ENCODE results near the gene NXPH3.
"Not testable (repeated sequence)": the region's sequence is repeated elsewhere in the genome, so short reads cannot be mapped to it uniquely, and the experiment has no call there.

The NXPH3 gene

DNA sequence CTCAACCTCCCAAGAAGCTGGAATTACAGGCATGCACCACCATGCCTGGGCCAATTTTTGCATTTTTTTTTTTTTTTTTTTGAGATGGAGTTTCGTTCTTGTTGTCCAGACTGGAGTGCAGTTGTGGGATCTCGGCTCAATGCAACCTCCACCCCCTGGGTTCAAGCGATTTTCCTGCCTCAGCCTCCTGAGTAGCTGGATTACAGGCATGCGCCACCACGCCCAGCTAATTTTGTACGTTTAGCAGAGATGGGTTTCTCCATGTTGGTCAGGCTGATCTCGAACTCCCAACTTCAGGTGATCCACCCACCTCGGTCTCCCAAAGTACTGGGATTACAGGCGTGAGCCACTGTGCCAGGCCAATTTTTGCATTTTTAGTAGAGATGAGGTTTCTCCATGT lies 24.9 kb upstream of the NXPH3 start:
- H3K27ac Mint-ChIP-seq; H3K9me3 Mint-ChIP-seq (ENCODE audit: low read depth); H3K27me3 Mint-ChIP-seq; H3K4me3 Mint-ChIP-seq; H3K36me3 Mint-ChIP-seq; H3K4me1 Mint-ChIP-seq (ENCODE audit: low read depth): not testable (repeated sequence)

DNA sequence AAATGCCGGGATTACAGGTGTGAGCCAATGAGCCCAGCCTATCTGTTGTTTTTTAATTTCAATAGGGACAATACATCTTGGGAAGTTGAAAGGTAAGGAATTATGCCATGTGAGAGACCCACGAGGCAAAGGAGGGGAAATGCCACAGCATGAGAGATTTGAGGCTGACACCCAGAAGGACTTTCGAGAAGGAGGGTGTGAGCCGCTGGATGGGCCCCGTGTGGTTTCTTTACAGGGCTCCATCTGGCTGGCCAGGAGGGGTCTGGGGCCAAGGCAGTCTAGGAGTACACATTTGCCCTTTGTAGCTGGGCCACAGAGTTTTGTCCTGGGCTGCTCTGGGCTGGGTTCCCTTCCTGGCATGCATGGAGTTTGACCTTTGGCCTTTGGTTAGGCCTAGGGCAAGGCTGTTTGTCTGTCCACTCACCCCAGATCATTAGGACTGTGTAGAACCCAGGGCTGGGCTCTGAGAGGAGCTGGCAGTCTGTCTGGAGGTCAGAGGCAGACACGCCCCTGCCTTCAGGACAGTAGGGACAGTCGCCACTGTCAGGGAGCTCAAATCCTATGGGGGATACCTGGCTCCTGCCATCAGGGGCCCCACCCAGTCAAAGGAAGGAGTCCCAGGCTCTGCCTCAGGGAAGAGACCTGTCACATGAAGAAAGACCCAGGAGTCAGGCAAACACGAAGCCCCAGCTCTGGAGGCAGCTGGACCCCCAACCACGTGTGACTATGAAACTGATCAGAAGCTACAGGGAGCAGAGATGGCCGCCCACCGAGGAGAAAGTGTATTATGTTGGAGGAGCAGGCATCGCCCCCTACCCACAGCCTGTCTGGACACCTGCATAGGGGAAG lies 24.2 kb upstream of the NXPH3 start:
- H3K4me3 Mint-ChIP-seq, result no peak overlapping the region
- H3K36me3 Mint-ChIP-seq, result no peaks in the 10 kb centered on the region
- peaks cover under 1% of the 10 kb centered on the region for H3K4me1 Mint-ChIP-seq (ENCODE audit: low read depth)
- no peaks in the 10 kb centered on the region for H3K27me3 Mint-ChIP-seq
- H3K9me3 Mint-ChIP-seq (ENCODE audit: low read depth), result no peaks in the 10 kb centered on the region
- no peak overlapping the region for H3K27ac Mint-ChIP-seq

DNA sequence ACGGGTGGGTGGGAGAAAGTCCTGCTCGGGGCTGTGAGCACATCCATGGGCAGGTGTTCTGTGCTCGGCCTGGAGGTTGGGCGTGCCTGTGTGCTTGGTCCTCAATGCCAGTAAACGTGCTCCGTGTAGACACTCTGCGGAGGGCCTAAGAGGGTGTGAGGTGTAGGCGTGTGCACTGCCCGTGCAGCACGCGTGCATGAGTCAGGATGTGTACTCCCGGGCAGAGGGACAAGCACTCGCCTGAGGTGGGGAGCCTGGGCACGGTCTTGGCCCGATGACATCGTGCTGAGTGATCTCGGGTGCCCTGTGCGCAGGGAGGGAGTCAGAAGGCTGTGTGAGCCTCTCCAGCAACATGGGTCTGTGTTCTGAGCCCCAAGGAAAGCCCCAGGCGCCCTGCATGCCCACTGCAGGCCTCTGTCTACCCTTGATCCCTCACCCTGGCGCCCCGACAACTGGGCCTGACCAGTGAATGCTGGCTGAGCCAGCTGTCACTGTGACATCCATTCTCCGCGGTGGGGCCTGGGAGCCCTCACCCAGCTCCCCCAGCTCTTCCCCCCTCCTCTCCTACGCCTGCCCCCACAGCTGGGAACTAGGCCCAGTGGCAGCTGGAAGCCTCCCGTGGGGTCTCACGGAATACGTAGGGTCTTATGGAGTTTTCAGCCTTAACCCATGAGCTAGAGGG lies 23.5 kb upstream of the NXPH3 start:
- Mint-ChIP-seq H3K27ac (no peak overlapping the region), H3K36me3 (no peaks in the 10 kb centered on the region), H3K27me3 (no peaks in the 10 kb centered on the region), H3K4me3 (no peak overlapping the region), H3K9me3 (ENCODE audit: low read depth) (no peaks in the 10 kb centered on the region), H3K4me1 (ENCODE audit: low read depth) (peaks cover 1% of the 10 kb centered on the region)

DNA sequence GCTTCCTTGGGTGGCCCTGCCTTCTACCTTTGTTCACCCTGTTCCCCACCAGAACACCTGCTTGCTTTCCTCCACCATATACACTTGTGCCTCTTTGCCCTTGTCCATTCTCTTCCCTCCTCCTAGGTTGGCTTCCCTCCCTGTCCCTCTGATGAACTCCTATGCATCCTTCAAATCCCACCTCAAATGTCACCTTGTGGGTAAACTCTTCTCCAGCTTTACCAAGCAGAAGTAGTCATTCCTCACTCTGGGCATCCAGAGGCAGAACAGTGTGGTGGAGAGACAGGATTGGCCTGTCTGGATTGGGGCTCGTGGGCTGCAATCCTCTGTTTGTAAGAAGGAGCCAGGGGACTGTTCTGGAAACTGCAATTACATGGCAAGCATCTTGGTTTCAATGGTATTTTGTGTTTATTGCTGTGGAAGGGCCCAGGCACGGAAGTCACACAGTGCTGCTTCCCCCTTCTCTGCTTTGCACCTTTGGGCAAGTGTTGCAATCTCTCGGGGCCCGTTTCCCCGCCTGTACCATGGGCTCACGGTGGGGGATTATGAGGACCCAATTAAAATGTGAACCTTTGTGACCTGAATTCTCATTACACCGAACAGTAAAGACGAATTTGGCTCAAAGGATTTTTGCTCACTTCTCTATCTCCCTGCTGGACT lies 21.9 kb upstream of the NXPH3 start:
- H3K36me3 Mint-ChIP-seq, result no peaks in the 10 kb centered on the region
- H3K27ac Mint-ChIP-seq, result no peak overlapping the region
- peaks cover 2% of the 10 kb centered on the region for H3K27me3 Mint-ChIP-seq
- peaks cover 5% of the 10 kb centered on the region for H3K4me1 Mint-ChIP-seq (ENCODE audit: low read depth)
- no peak overlapping the region for H3K4me3 Mint-ChIP-seq
- no peaks in the 10 kb centered on the region for H3K9me3 Mint-ChIP-seq (ENCODE audit: low read depth)

DNA sequence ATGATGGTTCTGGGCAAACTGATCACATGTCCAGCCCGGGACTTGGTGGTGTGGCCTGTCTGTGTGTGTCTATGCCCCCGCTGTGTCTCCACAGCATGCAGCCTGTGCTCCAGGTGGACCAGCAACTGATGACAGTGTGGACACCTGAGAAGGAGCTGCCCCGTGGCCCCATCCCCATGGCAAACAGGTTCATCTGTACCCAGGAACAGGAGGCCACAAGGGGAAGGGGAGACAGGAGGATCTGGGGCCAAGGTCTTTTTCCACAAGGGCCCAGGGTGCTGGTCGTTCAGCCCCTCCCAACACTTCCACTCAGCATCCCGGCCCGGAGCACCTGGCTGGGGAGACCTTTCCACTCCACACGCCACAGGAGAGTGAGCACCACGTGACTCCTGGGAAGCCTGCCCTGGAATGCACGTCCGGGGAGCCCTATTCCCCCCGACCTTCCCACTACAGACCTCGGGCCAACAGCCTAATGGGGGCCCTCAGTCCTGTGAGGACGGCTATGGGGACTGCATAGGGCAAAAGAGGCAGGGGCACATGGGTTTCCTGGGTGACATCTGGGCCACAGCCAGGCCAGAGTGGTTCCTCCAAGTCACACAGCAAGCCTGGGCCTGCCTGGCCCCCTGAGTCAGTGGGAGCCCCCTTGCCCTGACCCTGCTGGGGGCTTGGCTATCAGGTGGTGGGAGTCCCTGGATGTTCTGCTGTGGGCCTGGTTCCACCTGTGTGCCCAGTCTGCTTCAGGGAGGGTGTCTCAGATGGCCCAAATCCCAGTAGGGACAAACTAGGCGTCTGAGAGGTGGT lies 20.8 kb upstream of the NXPH3 start:
- Mint-ChIP-seq H3K36me3 (no peaks in the 10 kb centered on the region), H3K9me3 (ENCODE audit: low read depth) (no peaks in the 10 kb centered on the region), H3K4me1 (ENCODE audit: low read depth) (peaks cover 5% of the 10 kb centered on the region), H3K27ac (no peak overlapping the region), H3K4me3 (no peak overlapping the region), H3K27me3 (peaks cover 2% of the 10 kb centered on the region)

DNA sequence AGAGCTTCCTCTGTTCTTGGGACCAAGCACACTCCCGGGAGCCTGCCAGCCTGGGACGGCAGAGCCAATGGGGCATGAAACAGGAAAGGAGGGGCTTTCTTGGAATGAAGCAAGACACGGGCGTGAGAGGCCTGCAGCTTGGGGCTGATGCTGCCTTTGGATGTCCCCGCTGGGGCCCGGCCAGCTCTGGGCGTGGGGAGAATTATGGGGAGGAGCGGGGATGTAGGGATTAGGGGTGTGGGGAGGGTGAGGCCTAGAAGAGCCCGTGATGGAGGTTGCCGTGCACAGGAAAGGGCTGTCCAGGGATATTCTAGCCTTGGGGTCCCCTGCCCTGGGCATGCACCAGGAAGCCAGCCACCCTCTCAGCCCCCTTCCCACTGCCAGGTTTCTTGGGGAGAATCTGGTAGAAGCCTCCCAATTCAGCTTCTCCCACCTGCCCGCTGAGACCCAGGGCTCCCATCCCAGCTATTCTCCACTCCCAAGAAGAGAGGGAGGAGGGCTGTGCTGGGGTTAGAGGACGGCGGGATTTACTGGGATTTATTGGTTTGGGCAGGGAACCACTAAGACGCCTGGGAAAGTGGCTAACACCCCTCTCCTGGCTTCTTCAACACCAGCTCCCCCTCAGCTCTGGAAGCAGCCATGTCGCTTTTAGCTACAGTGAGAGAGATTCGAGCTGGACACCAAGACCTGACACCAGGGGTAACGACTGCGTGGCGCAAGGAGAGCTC lies 20.0 kb upstream of the NXPH3 start:
- no peaks in the 10 kb centered on the region for H3K36me3 Mint-ChIP-seq
- peaks cover 2% of the 10 kb centered on the region for H3K27me3 Mint-ChIP-seq
- no peak overlapping the region for H3K4me3 Mint-ChIP-seq
- peaks cover 5% of the 10 kb centered on the region for H3K4me1 Mint-ChIP-seq (ENCODE audit: low read depth)
- no peak overlapping the region for H3K27ac Mint-ChIP-seq
- H3K9me3 Mint-ChIP-seq (ENCODE audit: low read depth), result no peaks in the 10 kb centered on the region

DNA sequence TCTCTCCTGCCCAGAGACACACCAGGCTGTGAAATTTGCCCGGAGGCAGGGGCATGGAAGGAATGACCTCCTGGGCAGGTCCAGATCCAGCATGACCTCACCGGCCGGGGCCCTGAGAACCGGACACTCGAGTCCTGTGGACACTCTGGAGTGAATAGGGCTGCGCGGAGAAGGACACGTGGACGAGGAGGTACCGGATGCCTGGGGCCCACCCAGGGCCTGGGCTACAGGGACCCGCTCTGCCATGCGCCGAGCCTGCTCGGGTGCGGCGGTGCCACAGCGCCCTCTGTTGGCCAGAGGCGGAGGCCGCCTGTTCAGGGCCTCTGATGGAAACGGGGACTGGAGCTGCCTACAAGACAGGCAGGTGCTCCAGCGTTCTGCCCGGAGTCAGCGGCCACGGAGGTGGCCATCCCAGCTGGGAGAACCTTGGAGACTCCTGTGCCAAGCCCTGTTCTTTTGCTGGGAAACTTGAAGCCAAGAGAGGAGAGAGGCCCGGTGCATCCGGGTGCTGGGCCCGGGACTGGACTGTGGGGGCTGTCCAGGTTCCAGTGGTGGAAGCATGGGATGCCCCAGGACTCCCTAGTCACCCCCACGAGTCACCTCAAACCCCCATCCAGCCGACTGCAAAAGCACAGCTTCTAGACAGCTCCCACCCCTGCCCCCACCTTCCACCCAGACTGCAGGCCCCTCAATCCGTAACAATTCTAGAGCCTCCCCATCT lies 19.3 kb upstream of the NXPH3 start:
- Mint-ChIP-seq H3K4me1 (ENCODE audit: low read depth) (peaks cover 5% of the 10 kb centered on the region), H3K4me3 (no peak overlapping the region), H3K9me3 (ENCODE audit: low read depth) (no peaks in the 10 kb centered on the region), H3K27ac (no peak overlapping the region), H3K36me3 (no peaks in the 10 kb centered on the region), H3K27me3 (peaks cover 2% of the 10 kb centered on the region)

DNA sequence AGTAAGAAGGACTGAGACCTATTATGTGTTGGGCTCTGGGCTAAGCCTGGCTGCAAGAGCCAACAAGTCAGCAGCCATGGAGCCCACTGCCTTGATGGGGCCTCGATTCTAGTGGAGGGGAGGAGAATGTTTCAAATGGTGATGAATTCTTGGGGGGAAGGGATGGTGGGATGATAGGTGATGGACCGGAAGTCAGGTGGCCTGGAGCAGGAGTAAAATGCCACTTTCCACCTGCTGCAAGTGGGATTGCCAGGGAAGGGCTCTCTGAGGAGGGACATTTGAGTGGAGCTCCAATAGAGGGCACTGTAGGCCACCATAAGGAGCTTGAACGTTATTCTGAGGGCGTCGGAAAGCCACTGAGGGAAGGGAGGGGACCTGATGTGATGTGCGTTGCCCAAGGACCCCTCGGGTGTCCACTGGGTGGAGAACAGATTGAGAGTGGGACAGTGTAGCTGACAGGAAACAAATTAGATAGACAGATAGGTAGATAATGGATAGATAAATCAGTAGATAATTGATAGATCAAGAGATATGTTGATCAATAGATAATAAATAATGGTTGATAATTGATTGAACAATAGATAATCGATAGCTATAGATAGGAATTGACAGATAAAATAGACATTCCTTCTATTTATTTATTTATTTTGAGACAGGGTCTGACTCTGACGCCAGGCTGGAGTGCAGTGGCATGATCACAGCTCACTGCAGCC lies 18.2 kb upstream of the NXPH3 start:
- no peak overlapping the region for H3K4me3 Mint-ChIP-seq
- H3K27ac Mint-ChIP-seq, result no peak overlapping the region
- H3K4me1 Mint-ChIP-seq (ENCODE audit: low read depth), result peaks cover 5% of the 10 kb centered on the region
- no peaks in the 10 kb centered on the region for H3K36me3 Mint-ChIP-seq
- peaks cover 2% of the 10 kb centered on the region for H3K27me3 Mint-ChIP-seq
- H3K9me3 Mint-ChIP-seq (ENCODE audit: low read depth), result no peaks in the 10 kb centered on the region

DNA sequence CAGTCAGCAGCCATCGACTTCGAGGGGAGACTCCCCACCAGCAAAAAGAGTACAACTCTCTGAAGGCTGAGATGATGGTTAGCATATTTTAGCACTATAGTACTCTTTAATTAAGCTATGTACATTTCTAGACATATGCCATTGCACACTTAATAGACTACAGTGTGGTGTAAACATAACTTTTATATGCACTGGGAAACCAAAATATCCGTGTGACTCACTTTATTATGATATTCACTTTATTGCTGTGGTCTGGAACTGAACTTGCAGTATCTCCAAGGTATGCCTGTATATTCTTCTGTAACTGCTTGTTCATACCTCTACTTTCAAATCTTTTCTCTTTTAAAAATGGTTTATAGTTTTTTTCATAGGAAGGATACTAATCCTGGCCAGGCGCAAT lies 11.0 kb upstream of the NXPH3 start:
- Mint-ChIP-seq H3K9me3 (ENCODE audit: low read depth) (no peaks in the 10 kb centered on the region), H3K4me3 (no peak overlapping the region), H3K27ac (no peak overlapping the region), H3K4me1 (ENCODE audit: low read depth) (peaks cover 15% of the 10 kb centered on the region), H3K36me3 (no peaks in the 10 kb centered on the region), H3K27me3 (no peaks in the 10 kb centered on the region)

DNA sequence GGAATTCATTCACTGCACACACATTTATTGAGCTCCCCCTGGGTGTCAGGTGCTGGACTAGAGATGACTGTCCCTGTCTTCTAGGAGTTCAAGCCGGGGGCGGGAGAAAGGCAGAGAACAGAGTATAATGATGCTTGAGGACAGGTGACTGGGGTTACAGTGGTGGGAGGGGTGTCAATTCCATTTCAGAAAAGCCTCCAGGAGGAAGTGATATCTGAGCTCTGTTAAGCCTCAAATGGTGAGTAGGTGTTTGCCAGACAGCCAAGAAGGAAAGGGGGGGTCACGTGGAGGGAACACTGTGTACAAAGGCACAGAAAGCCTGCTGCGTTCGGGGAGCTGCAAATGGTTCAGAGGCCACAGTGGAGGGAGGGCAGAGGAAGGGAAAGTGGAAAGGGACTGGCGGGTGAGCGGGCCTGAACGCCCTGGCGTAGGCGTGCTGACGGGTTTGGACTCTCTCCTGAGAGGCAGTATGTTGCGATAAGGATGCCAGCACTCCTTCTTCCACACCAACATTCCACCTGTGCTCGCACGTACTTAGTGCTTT lies 9.7 kb upstream of the NXPH3 start:
- Mint-ChIP-seq H3K4me1 (ENCODE audit: low read depth) (peaks cover 19% of the 10 kb centered on the region), H3K27ac (no peak overlapping the region), H3K4me3 (no peak overlapping the region), H3K9me3 (ENCODE audit: low read depth) (no peaks in the 10 kb centered on the region), H3K36me3 (no peaks in the 10 kb centered on the region), H3K27me3 (no peaks in the 10 kb centered on the region)

DNA sequence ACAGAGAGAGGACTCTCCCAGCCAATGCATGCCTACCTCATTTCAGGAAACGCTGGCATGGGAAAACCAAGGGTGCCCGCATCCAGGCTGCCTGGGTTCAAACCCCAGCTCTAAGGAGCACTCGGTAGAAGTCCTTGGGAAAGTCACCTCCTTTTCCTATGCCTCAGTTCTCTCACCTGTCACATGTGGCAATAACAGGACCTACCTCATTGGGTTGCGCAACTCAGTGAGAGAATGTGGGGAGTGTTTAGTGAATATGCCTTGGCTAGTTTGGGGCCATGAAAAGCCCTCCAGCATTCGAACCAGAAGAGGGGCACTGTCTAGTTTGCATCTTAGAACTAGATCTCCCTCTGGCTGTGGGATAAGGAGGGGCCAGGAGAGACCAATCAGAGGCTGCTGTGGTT lies 9.0 kb upstream of the NXPH3 start:
- Mint-ChIP-seq H3K4me1 (ENCODE audit: low read depth) (peaks cover 19% of the 10 kb centered on the region), H3K36me3 (no peaks in the 10 kb centered on the region), H3K27me3 (peaks cover 2% of the 10 kb centered on the region), H3K4me3 (no peak overlapping the region), H3K27ac (no peak overlapping the region), H3K9me3 (ENCODE audit: low read depth) (no peaks in the 10 kb centered on the region)

DNA sequence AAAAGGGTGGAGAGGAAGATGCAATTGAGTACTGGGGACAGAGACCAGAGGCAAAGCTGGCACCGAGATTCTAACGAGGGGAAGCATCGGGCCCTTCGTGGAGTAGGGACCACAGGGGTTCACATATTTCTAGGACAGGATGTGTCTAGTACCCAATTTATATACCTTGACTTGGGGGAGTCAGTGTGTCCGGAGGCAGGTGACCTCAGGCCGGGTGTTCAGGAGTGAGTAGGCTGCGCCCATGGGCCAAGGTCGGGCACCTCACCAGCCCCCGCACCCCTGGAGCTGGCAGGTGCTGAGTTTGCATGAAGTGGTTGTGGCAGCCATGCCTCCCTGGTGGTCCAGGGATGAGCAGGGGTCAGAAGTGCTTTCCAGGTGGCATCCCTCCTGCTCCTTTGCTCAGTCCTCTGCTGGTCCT lies 8.6 kb upstream of the NXPH3 start:
- H3K9me3 Mint-ChIP-seq (ENCODE audit: low read depth), result no peaks in the 10 kb centered on the region
- no peak overlapping the region for H3K4me3 Mint-ChIP-seq
- peaks cover 2% of the 10 kb centered on the region for H3K27me3 Mint-ChIP-seq
- peaks cover 19% of the 10 kb centered on the region for H3K4me1 Mint-ChIP-seq (ENCODE audit: low read depth)
- H3K27ac Mint-ChIP-seq, result no peak overlapping the region
- H3K36me3 Mint-ChIP-seq, result no peaks in the 10 kb centered on the region
